Measurements from ENCODE around the gene HSPA12B. TPM values are rescaled to one million over a fixed set of nuclear protein-coding genes. Genes with fewer than 3 reads are reported as not detected.

HSPA12B gene
- polyA plus RNA-seq, 1 of the 3 experiments (the other 2 are of a cell fraction), result 0.46 TPM

GRCh38 chr20:3777716-3778629 is 45.5 kb downstream of the HSPA12B start:
- ChIA-PET CTCF (interaction anchor here (0.6 to 6.8 kb wide), 12 partner anchors 9 to 101 kb away, joined by 3 to 38 read pairs (median 7); partner anchors contain the start of genes ADISSP, AP5S1 and CENPB), POLR2A (interaction anchor here (1.4 to 2.5 kb wide), 3 partner anchors 10 to 42 kb away, joined by 7 to 18 read pairs (median 9); partner anchors contain the start of genes ADISSP and AP5S1)
- Histone ChIP-seq H3K9me2 (no peaks in the 10 kb centered on the region), H3K9me3 (no peaks in the 10 kb centered on the region), H4K20me1 (ENCODE audit: insufficient read depth) (peaks cover 14% of the 10 kb centered on the region; the same call in 1 of the 2 replicates), H3K4me2 (peak overlapping the region; percentile 8), H3K27me3 (ENCODE audit: insufficient read depth) (no peaks in the 10 kb centered on the region), H3K79me2 (ENCODE audit: insufficient read depth) (peaks cover 8% of the 10 kb centered on the region; the same call in 1 of the 2 replicates), H3K9ac (no peak overlapping the region), H3K4me1 (ENCODE audit: control insufficient read depth in 1 of 2, insufficient read depth in 2 of 2, low read depth in 1 of 2, low read length in 1 of 2) (peaks cover 0 to 12% of the 10 kb centered on the region in 2 experiments; a peak in 1 of 4 replicates), H2AFZ (ENCODE audit: low read depth) (peak overlapping the region; percentile 40; the same call in 1 of the 2 replicates), H3F3A (replicated peaks; ENCODE audit: insufficient read depth) (peaks cover 15% of the 10 kb centered on the region), H3K27ac (ENCODE audit: low read depth in 2 of 2, low read length in 1 of 2) (peak overlapping the region in 1 of 2 experiments; percentile 24; a peak in 1 of 4 replicates), H3K36me3 (replicated peaks in 1 of 2; ENCODE audit: control insufficient read depth in 1 of 2, insufficient read depth in 2 of 2, low read length in 1 of 2) (no peaks in the 10 kb centered on the region), H3K4me3 (ENCODE audit: low read depth in 2 of 2, low read length in 1 of 2) (peak overlapping the region in 1 of 2 experiments; percentile 42; a peak in 2 of 4 replicates)
- TF ChIP-seq SMC3 (IDR thresholded peaks at IDR 0.05; ENCODE audit: low read depth, low read length) (no peak), POLR2AphosphoS5 (IDR thresholded peaks at IDR 0.05; ENCODE audit: low read depth, low read length) (no peak), RAD21 (IDR thresholded peaks at IDR 0.05; ENCODE audit: low read length) (no peak), NFIC (IDR thresholded peaks at IDR 0.05; ENCODE audit: borderline replicate concordance) (no peak), MAX (IDR thresholded peaks at IDR 0.05; ENCODE audit: low read depth) (0 out of 2 replicates have a peak, but pooled peaks have one; percentile 43), PBX3 (IDR thresholded peaks at IDR 0.05) (no peak), RXRA (IDR thresholded peaks at IDR 0.05; ENCODE audit: borderline replicate concordance, low read depth) (no peak), MXI1 (IDR thresholded peaks at IDR 0.05; ENCODE audit: low read depth, low read length) (0 out of 2 replicates have a peak, but pooled peaks have one; percentile 17), EP300 (IDR thresholded peaks at IDR 0.05; ENCODE audit: borderline replicate concordance in 1 of 2, low read depth in 1 of 2, low read length in 1 of 2) (no peak)
- peak; percentile 90 for DNase-seq
- 32% methylated on average over 29 of the region's 70 CpGs for WGBS (ENCODE audit: low lambda C conversion rate)

GRCh38 chr20:3778976-3779375 is 46.5 kb downstream of the HSPA12B start:
- TF ChIP-seq GABPA (IDR thresholded peaks at IDR 0.05; ENCODE audit: low read depth) (no peak), CHD2 (IDR thresholded peaks at IDR 0.05; ENCODE audit: low read length, partially characterized antibody) (no peak), JUND (IDR thresholded peaks at IDR 0.05) (no peak), REST (IDR thresholded peaks at IDR 0.05; ENCODE audit: low read depth, low read length) (no peak), ELF1 (IDR thresholded peaks at IDR 0.05) (no peak), RAD21 (IDR thresholded peaks at IDR 0.05; ENCODE audit: low read length) (no peak), EZH2phosphoT487 (IDR thresholded peaks at IDR 0.05; ENCODE audit: borderline replicate concordance, low read depth) (no peak), GATA2 (CRISPR knock-in tag; IDR thresholded peaks at IDR 0.05) (no peak), FOXM1 (IDR thresholded peaks at IDR 0.05; ENCODE audit: low read depth) (no peak), TCF12 (IDR thresholded peaks at IDR 0.05) (no peak), TAF1 (IDR thresholded peaks at IDR 0.05; ENCODE audit: borderline replicate concordance, low read depth, low read length) (no peak), USF1 (IDR thresholded peaks at IDR 0.05; ENCODE audit: borderline replicate concordance, low read depth) (no peak)
- H3K36me3 ChIP-seq (replicated peaks in 1 of 2; ENCODE audit: control insufficient read depth in 1 of 2, insufficient read depth in 2 of 2, low read length in 1 of 2), result peaks cover 0 to 2% of the 10 kb centered on the region in 2 experiments
- no peak overlapping the region for H2AFZ ChIP-seq (ENCODE audit: low read depth)
- no peak overlapping the region for H3K9ac ChIP-seq
- no peaks in the 10 kb centered on the region for H3K27me3 ChIP-seq (ENCODE audit: insufficient read depth)
- no peaks in the 10 kb centered on the region for H3K9me2 ChIP-seq
- no peaks in the 10 kb centered on the region for H3K9me3 ChIP-seq
- peaks cover 4 to 18% of the 10 kb centered on the region in 2 experiments; a peak in 3 of 4 replicates for H3K4me1 ChIP-seq (ENCODE audit: control insufficient read depth in 1 of 2, insufficient read depth in 2 of 2, low read depth in 1 of 2, low read length in 1 of 2)
- CTCF ChIA-PET, result interaction anchor here (0.9 to 6.8 kb wide), 9 partner anchors 8 to 102 kb away, joined by 3 to 38 read pairs (median 12); partner anchors contain the start of genes ADISSP, AP5S1 and CENPB
- peaks cover 18% of the 10 kb centered on the region; the same call in 1 of the 2 replicates for H3K79me2 ChIP-seq (ENCODE audit: insufficient read depth)
- no peak overlapping the region for H3K4me2 ChIP-seq
- no peak overlapping the region for H3K27ac ChIP-seq (ENCODE audit: low read depth in 2 of 2, low read length in 1 of 2)
- H3F3A ChIP-seq (replicated peaks; ENCODE audit: insufficient read depth), result peaks cover 15% of the 10 kb centered on the region
- WGBS (ENCODE audit: low lambda C conversion rate), result 93% methylated on average over 15 of the region's 18 CpGs
- DNase-seq, result no peak
- POLR2A ChIA-PET, result interaction anchor here (1.7 to 2.5 kb wide), 2 partner anchors 11 to 41 kb away, joined by 9 to 18 read pairs; partner anchors contain the start of genes ADISSP and AP5S1
- H4K20me1 ChIP-seq (ENCODE audit: insufficient read depth), result peaks cover 24% of the 10 kb centered on the region
- H3K4me3 ChIP-seq (ENCODE audit: low read depth in 2 of 2, low read length in 1 of 2), result no peak overlapping the region
